ENCODE measurements around the gene ZMYND8.

DNA sequence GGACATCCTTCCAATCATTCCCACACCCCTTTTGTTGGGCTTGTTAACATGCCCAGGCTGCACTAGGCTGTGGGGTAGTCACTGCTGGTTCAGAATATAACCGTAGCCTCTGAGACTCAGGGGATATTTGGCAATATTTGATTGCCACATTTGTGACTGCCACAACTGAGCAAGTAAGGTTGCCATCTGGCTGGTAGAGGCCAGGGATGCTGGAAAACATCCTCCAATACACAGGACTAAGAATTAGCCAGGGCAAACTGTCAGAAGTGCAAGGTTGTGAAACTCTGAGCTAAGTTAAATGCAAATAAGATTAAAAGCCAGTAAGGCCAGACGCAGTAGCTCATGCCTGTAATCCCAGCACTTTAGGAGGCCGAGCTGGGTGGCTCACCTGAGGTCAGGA, 112.0 kb downstream of the ZMYND8 start:
- no peak for TF ChIP-seq CTCF (IDR thresholded peaks at IDR 0.05)
- no peak for TF ChIP-seq POLR2A (IDR thresholded peaks at IDR 0.05)

Data from Peyer's patch (tissue), 4 donors.